Endothelial cell of umbilical vein (primary cell): ENCODE data around the gene PPFIA1. TPM values are rescaled to one million over a fixed set of nuclear protein-coding genes. Genes with fewer than 3 reads are reported as not detected.

ENCODE experiments used
- BruUV-seq: library from RNA; stranded (reverse); fragments of 400-500 nt; replicated peaks from 2 replicates; lab custom pipeline; 2021; lab: Mats Ljungman, UMichigan
- CTCF ChIA-PET: fragments of 300-600, 350-600 bp; sonication (Branson Sonifier 250); formaldehyde crosslinking; loops from one replicate; lab custom pipeline; 2021; ENCODE audit warnings: antibody characterized with exemption, inconsistent platforms; lab: Charles Lee
- POLR2A ChIA-PET: fragments of 300-600, 350-600 bp; sonication (Branson Sonifier 250); formaldehyde crosslinking; loops from one replicate; lab custom pipeline; 2021; ENCODE audit warnings: antibody characterized with exemption, inconsistent platforms; lab: Charles Lee
- DNase-seq: peaks from one replicate; pipeline ENCODE4 v3.0.0-alpha.2; 2011; ENCODE audit warnings: low read depth, low spot score
- FAIRE-seq: peaks from 2 replicates; lab custom pipeline; 2011; peaks lifted over from hg19 to GRCh38; lab: Jason Lieb, UNC
- H2AFZ ChIP-seq: 2 replicates; pipeline ENCODE4 v1.6.0; 2012; ENCODE audit warnings: low read depth, low read length, control low read depth, inconsistent platforms
- H3K27ac ChIP-seq: 2 replicates; pipeline ENCODE4 v1.5.1; 2011; ENCODE audit warnings: low read depth, mild to moderate bottlenecking, control low read depth, low read length, moderate library complexity; ENCODE audit not compliant: insufficient read depth
- H3K27me3 ChIP-seq, 2 experiments: 2 replicates each; pipeline versions ENCODE4 v1.6.0 to v1.6.1; 2011; ENCODE audit warnings: low read length in 2 of 2, mixed read lengths in 1 of 2; ENCODE audit not compliant: control insufficient read depth in 2 of 2, insufficient read depth in 2 of 2
- H3K36me3 ChIP-seq, 2 experiments: 2 replicates in 1 of 2; 3 replicates in 1 of 2; pipeline ENCODE4 v1.5.1; 2011; ENCODE audit warnings: low read length in 2 of 2, mild to moderate bottlenecking in 1 of 2, moderate library complexity in 1 of 2; ENCODE audit not compliant: control insufficient read depth in 2 of 2, insufficient read depth in 2 of 2; ENCODE audit errors: extremely low read depth in 1 of 2
- H3K4me1 ChIP-seq: 3 replicates; pipeline ENCODE4 v1.5.1; 2011; ENCODE audit warnings: mild to moderate bottlenecking, low read length; ENCODE audit not compliant: control insufficient read depth, insufficient read depth; ENCODE audit errors: extremely low read depth
- H3K4me2 ChIP-seq: 2 replicates; pipeline ENCODE4 v1.6.1; 2011; ENCODE audit warnings: low read length, control low read depth, mixed read lengths; ENCODE audit not compliant: insufficient read depth
- H3K4me3 ChIP-seq, 3 experiments: fragments of 200-600 bp in 1 of 3; sonication (generic), shearing (Covaris generic) in 1 of 3; replicated peaks in 1 of 3; 2 replicates each; pipeline ENCODE4 v1.5.1; 2011 to 2016; ENCODE audit warnings: control low read depth in 3 of 3, low read length in 3 of 3, mild to moderate bottlenecking in 2 of 3, inconsistent platforms in 1 of 3, low read depth in 1 of 3, moderate library complexity in 1 of 3; ENCODE audit not compliant: insufficient read depth in 1 of 3
- H3K79me2 ChIP-seq: 2 replicates; pipeline ENCODE4 v1.6.0; 2012; ENCODE audit warnings: low read length, inconsistent platforms; ENCODE audit not compliant: control insufficient read depth, insufficient read depth
- H3K9ac ChIP-seq: replicated peaks from 2 replicates; pipeline ENCODE3; 2011; ENCODE audit warnings: low read length, control low read depth; ENCODE audit not compliant: insufficient read depth; ENCODE audit errors: extremely low read depth
- H3K9me1 ChIP-seq: replicated peaks from 3 replicates; pipeline ENCODE4 v1.6.0; 2011; ENCODE audit warnings: mild to moderate bottlenecking, low read length; ENCODE audit not compliant: control insufficient read depth, insufficient read depth; ENCODE audit errors: extremely low read depth
- H3K9me3 ChIP-seq: replicated peaks from 2 replicates; pipeline ENCODE4 v1.5.1; 2012; ENCODE audit warnings: low read length, inconsistent platforms; ENCODE audit not compliant: control insufficient read depth, insufficient read depth
- H4K20me1 ChIP-seq: replicated peaks from 2 replicates; pipeline ENCODE3; 2011; ENCODE audit warnings: mild to moderate bottlenecking, low read length; ENCODE audit not compliant: control insufficient read depth, insufficient read depth; ENCODE audit errors: extremely low read depth
- EZH2 ChIP-seq: IDR thresholded peaks from 2 replicates; pipeline ENCODE4 v1.6.1; 2012; ENCODE audit warnings: borderline replicate concordance, low read depth, mild to moderate bottlenecking, moderate library complexity, low read length, inconsistent platforms; ENCODE audit not compliant: severe bottlenecking
- FOS ChIP-seq: IDR thresholded peaks from 2 replicates; pipeline ENCODE4 v1.6.1; 2011; ENCODE audit warnings: mild to moderate bottlenecking, low read length, moderate library complexity, borderline replicate concordance; ENCODE audit not compliant: insufficient read depth
- GATA2 ChIP-seq: IDR thresholded peaks from 2 replicates; pipeline ENCODE4 v1.7.0; 2011; ENCODE audit warnings: low read depth, mild to moderate bottlenecking, moderate library complexity, mixed read lengths, low read length; ENCODE audit not compliant: insufficient read length, insufficient read depth
- JUN ChIP-seq: IDR thresholded peaks from 2 replicates; pipeline ENCODE4 v1.6.1; 2011; ENCODE audit warnings: borderline replicate concordance, low read depth; ENCODE audit not compliant: insufficient read length, insufficient read depth
- MYC ChIP-seq: IDR thresholded peaks from one replicate; pipeline ENCODE4 v1.6.1; 2011; ENCODE audit warnings: mild to moderate bottlenecking, low read depth, low read length
- POLR2A ChIP-seq: IDR thresholded peaks from 2 replicates; pipeline ENCODE4 v1.6.1; 2012; ENCODE audit warnings: low read depth, mild to moderate bottlenecking, control low read depth, low read length
- POLR2AphosphoS5 ChIP-seq: IDR thresholded peaks from 2 replicates; pipeline ENCODE4 v1.6.1; 2012; ENCODE audit warnings: low read depth, mild to moderate bottlenecking, control low read depth, low read length, moderate library complexity; ENCODE audit not compliant: insufficient read depth
- dilution Hi-C: fragments of 300-500 bp; cut with MboI; formaldehyde crosslinking; loops from one replicate; pipeline ENCODE4 v1.15.0; 2019; ENCODE audit warnings: low sequenced_read_pairs; ENCODE audit not compliant: extremely low pct_ligation_motif_present
- intact Hi-C: fragments of 100-400 bp; cut with micrococcal nuclease; formaldehyde crosslinking; loops from one replicate; pipeline ENCODE4 v1.10.0; 2022
- polyA plus RNA-seq, 4 experiments: library from polyadenylated mRNA; depleted of rRNA in 3 of 4; stranded (reverse) in 3 of 4; unstranded in 1 of 4; fragments of >200 nt; gene quantifications; 2 replicates each; pipeline versions ENCODE4 v1.2.1 to v1.2.3, GENCODE V29; 2011 to 2012; ENCODE audit warnings: missing spikeins in 1 of 4
- total RNA-seq: library from RNA; stranded (reverse); gene quantifications from 2 replicates; pipeline ENCODE4 v1.2.3, GENCODE V29; 2021
- TF ChIP-seq, protein P1 (sequence below), 2 donors: IDR thresholded peaks; 1 replicate in 1 of 2; 2 replicates in 1 of 2; pipeline ENCODE4 v1.5.1; 2011; ENCODE audit warnings: low read length in 2 of 2, mild to moderate bottlenecking in 2 of 2, moderate library complexity in 2 of 2, control low read depth in 1 of 2, inconsistent platforms in 1 of 2, low read depth in 1 of 2; ENCODE audit not compliant: insufficient read depth in 1 of 2; ENCODE audit errors: extremely low read depth in 1 of 2
- TF ChIP-seq, protein P2 (sequence below): IDR thresholded peaks from 2 replicates; pipeline ENCODE4 v1.6.1; 2011; ENCODE audit not compliant: insufficient read depth, insufficient read length

PPFIA1 gene
- total and polyA plus RNA-seq, 2 donors (not counting 3 experiments of a cell fraction or from before 2014, with no cell fraction given) = 44.3 to 60.9 TPM

DNA sequence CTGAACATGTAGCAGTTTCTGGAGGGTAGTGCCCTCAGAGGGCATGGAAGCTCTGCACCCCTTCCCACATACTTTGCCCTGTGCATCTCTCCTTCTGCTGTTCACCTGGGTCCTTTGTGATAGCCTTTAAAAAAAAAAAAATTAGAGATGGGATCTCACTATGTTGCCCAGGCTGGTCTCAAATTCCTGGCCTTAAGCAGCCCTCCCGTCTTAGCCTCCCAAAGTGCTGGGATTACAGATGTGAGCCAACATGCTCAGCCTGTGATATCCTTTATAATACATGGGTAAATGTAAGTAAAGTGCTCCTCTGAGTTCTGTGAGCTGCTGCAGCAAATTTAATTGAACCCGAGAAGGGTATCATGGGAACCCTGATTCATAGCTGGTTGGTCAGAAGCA lies 33.7 kb downstream of the PPFIA1 start:
- Histone ChIP-seq H3K4me2 (no peak overlapping the region), H3K4me3 (no peak overlapping the region), H3K4me1 (peaks cover 23% of the 10 kb centered on the region), H3K9me1 (no peaks in the 10 kb centered on the region), H3K27ac (no peak overlapping the region), H3K9ac (no peak overlapping the region), H4K20me1 (no peaks in the 10 kb centered on the region), H3K36me3 (peaks cover 2% of the 10 kb centered on the region in 2 experiments), H3K27me3 (no peaks in the 10 kb centered on the region), H2AFZ (no peak overlapping the region), H3K79me2 (peaks cover 40% of the 10 kb centered on the region), H3K9me3 (no peaks in the 10 kb centered on the region)
- BruUV-seq = no TSS peak
- ChIA-PET CTCF (no interaction called here), POLR2A (no interaction called here)
- TF ChIP-seq FOS (no peak), JUN (no peak), GATA2 (no peak), EZH2 (no peak), POLR2AphosphoS5 (no peak), MYC (no peak), POLR2A (no peak)
- TF ChIP-seq, protein P1, sequence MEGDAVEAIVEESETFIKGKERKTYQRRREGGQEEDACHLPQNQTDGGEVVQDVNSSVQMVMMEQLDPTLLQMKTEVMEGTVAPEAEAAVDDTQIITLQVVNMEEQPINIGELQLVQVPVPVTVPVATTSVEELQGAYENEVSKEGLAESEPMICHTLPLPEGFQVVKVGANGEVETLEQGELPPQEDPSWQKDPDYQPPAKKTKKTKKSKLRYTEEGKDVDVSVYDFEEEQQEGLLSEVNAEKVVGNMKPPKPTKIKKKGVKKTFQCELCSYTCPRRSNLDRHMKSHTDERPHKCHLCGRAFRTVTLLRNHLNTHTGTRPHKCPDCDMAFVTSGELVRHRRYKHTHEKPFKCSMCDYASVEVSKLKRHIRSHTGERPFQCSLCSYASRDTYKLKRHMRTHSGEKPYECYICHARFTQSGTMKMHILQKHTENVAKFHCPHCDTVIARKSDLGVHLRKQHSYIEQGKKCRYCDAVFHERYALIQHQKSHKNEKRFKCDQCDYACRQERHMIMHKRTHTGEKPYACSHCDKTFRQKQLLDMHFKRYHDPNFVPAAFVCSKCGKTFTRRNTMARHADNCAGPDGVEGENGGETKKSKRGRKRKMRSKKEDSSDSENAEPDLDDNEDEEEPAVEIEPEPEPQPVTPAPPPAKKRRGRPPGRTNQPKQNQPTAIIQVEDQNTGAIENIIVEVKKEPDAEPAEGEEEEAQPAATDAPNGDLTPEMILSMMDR (IDR thresholded peaks at IDR 0.05; ENCODE audit: extremely low read depth in 1 of 2, insufficient read depth in 1 of 2, low read depth in 1 of 2, low read length in 2 of 2) = no peak
- TF ChIP-seq, protein P2, sequence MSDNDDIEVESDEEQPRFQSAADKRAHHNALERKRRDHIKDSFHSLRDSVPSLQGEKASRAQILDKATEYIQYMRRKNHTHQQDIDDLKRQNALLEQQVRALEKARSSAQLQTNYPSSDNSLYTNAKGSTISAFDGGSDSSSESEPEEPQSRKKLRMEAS = no peak
- DNase-seq = no peak
- intact Hi-C loops = no loop called here
- dilution Hi-C loops = no loop called here
- FAIRE-seq = no peak
